Measurements from ENCODE around the gene SDHB.

The SDHB gene

GRCh38 chr1:17097147-17097546 lies 43.3 kb upstream of the SDHB start:
- TF ChIP-seq, protein P1, sequence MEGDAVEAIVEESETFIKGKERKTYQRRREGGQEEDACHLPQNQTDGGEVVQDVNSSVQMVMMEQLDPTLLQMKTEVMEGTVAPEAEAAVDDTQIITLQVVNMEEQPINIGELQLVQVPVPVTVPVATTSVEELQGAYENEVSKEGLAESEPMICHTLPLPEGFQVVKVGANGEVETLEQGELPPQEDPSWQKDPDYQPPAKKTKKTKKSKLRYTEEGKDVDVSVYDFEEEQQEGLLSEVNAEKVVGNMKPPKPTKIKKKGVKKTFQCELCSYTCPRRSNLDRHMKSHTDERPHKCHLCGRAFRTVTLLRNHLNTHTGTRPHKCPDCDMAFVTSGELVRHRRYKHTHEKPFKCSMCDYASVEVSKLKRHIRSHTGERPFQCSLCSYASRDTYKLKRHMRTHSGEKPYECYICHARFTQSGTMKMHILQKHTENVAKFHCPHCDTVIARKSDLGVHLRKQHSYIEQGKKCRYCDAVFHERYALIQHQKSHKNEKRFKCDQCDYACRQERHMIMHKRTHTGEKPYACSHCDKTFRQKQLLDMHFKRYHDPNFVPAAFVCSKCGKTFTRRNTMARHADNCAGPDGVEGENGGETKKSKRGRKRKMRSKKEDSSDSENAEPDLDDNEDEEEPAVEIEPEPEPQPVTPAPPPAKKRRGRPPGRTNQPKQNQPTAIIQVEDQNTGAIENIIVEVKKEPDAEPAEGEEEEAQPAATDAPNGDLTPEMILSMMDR (IDR thresholded peaks at IDR 0.05; ENCODE audit: insufficient read depth, low read depth, low read length, missing control alignments), result no peak
- H3K4me3 ChIP-seq (ENCODE audit: low read length), result no peak overlapping the region
- no peak for DNase-seq (ENCODE audit: low read depth)

DNA sequence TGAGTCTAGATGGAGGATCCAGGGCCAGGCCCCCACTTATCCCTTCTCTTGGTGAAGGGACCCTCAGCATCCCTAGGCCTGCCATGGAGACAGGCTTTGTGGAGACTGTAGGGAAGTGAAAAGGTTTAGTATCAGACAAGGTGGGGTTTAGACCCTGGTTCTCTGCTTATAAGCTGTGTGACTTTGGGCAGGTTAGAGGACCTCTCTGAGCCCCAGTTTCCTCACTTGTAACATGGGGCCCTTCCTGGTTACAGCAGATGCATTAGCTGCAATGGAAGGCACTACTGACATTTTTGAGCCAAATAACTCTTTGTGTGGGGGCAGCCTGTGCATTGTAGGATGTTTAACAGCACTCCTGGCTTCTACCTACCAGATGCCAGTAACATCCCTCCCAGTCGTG lies 42.8 kb upstream of the SDHB start:
- DNase-seq (ENCODE audit: low read depth), result no peak
- TF ChIP-seq, protein P1 (IDR thresholded peaks at IDR 0.05; ENCODE audit: insufficient read depth, low read depth, low read length, missing control alignments), result no peak
- H3K4me3 ChIP-seq (ENCODE audit: low read length), result no peak overlapping the region

GRCh38 chr1:17095141-17095540 lies 41.3 kb upstream of the SDHB start:
- H3K4me3 ChIP-seq (ENCODE audit: low read length), result no peak overlapping the region
- TF ChIP-seq, protein P1 (IDR thresholded peaks at IDR 0.05; ENCODE audit: insufficient read depth, low read depth, low read length, missing control alignments), result no peak
- no peak for DNase-seq (ENCODE audit: low read depth)

- H3K4me3 ChIP-seq (ENCODE audit: low read length), result no peak overlapping the region
- TF ChIP-seq, protein P1 (IDR thresholded peaks at IDR 0.05; ENCODE audit: insufficient read depth, low read depth, low read length, missing control alignments), result no peak
- DNase-seq (ENCODE audit: low read depth), result no peak
Observed at GRCh38 chr1:17094664-17095063, 40.8 kb upstream of the SDHB start.

DNA sequence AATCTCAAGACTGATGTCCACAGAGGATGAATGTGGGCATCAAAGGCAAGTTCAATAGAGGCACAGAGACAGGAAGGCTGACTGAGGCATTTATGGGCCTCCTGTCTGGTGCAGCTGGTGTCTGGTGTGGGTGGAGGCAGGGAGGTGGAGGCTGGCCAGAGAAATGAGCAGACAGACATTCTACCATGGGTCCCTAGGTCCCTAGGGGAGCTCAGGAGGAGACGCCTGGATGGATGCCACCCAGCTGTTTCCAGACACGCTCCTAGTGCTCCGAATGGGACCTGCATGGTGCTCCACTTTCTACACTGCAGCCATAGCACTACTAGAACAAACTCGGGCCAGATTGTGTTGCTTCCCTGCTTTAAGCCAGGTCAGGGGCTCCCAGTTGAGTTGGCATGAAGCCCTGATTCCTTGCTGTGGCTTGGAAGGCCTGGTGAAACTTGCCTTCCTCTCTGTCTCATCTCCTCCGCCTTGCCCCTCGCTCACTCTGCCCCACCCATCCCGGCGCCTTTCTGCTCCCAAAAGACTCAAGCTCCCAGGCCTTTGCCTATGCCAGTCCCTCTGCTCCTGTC lies 40.1 kb upstream of the SDHB start:
- TF ChIP-seq, protein P1 (IDR thresholded peaks at IDR 0.05; ENCODE audit: insufficient read depth, low read depth, low read length, missing control alignments), result no peak
- no peak for DNase-seq (ENCODE audit: low read depth)
- H3K4me3 ChIP-seq (ENCODE audit: low read length), result no peak overlapping the region

DNA sequence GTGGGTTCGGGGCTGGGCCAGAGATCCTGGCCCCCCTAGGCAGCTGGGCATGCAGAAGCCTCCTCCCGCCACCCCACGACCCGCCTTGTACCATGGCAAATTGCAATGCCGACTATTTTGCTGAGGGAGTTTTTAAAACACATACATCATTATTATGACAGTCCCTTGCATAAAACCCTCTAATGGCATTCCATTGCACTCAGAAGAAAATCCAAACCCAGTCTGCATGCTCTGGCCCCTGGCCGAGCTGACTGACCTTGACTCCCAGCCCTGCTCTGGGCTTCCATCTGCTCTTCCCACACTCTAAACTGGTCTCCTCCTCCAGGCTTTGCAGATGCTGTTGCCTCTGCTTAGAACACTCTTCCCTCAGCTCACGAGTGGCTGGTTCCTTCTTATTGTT lies 37.4 kb upstream of the SDHB start:
- TF ChIP-seq, protein P1 (IDR thresholded peaks at IDR 0.05; ENCODE audit: insufficient read depth, low read depth, low read length, missing control alignments), result no peak
- H3K4me3 ChIP-seq (ENCODE audit: low read length), result no peak overlapping the region
- no peak for DNase-seq (ENCODE audit: low read depth)

DNA sequence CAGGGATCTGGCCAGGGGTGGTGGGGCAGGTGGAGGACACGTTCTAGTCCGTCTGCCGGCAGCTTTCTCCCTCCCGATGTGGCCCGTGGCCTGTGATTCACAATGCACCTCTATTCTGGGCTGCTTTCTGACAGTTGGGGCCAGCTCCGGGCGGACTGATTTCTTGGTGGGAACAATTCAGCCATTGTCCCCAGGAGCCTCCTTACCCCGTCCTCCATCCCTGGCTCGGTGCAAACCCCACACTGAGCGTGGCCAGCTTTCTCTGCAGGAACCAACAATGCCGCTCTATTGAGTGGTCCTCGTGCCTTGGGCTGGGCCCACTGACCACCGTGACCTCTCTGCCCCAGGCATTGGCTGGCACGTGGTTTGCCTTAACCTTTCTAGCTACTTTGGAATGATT lies 35.7 kb upstream of the SDHB start:
- no peak overlapping the region for H3K4me3 ChIP-seq (ENCODE audit: low read length)
- TF ChIP-seq, protein P1 (IDR thresholded peaks at IDR 0.05; ENCODE audit: insufficient read depth, low read depth, low read length, missing control alignments), result no peak
- no peak for DNase-seq (ENCODE audit: low read depth)

All from epithelial cell of esophagus (primary cell).